ENCODE results near the gene PTPN4.
"Not testable (repeated sequence)": the region's sequence is repeated elsewhere in the genome, so short reads cannot be mapped to it uniquely, and the experiment has no call there.

The PTPN4 gene

DNA sequence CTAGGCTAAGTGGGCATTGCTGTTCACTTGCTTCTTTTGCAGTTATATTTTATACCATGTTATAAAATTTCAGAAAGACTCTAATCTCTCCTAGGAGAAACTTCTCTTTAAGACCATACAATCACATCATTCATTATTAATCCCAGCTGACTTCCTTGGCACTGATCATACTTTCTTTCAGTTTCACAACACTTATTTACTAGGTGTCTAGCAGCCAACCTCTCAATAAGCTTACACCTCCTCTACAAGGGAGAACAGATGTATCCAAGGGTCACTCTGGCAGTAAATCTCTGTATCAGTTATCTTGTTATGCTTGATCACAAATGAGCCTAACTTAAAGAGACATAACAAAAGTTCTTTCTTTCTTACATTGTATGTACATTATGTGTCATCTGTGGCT, 183.3 kb downstream of the PTPN4 start:
- no peak for DNase-seq (ENCODE audit: low spot score)

DNA sequence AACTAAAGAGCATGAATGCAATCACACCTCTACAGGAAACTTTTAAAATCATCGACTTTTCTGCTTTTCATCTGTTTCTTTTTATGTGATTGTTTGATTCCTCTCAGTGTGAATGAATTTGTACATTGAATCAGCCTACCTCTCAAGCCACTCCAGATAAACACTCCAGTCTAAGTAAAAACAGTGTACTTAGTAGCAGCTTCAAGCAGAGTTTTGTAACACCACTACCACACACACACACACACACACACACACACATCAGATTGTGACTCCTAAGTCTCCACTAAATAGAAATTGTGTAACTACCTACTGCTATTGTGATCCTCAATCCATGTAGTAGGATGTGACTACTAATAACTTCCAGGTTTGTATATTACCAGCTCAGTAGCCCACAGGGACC, 187.8 kb downstream of the PTPN4 start:
- DNase-seq (ENCODE audit: low spot score) = no peak

DNA sequence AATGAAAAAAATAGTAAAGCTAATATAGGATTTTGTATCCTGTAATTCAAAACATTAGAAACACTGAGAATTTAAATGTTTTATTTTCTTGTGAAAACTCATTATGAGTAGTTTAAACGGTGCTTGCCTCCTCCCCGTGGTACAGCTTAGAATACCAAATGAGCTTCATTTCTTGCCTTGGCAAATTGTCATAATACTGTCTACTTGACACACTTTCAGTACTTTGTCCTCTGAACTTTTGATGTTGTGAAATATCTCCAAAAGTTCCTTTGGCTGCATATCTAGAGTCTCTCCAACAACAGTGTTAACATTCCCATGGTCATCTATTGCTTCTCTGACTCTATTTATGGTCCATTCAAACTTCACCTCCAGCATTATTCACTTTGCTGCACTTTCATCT, 191.2 kb downstream of the PTPN4 start:
- DNase-seq (ENCODE audit: low spot score) = no peak

DNA sequence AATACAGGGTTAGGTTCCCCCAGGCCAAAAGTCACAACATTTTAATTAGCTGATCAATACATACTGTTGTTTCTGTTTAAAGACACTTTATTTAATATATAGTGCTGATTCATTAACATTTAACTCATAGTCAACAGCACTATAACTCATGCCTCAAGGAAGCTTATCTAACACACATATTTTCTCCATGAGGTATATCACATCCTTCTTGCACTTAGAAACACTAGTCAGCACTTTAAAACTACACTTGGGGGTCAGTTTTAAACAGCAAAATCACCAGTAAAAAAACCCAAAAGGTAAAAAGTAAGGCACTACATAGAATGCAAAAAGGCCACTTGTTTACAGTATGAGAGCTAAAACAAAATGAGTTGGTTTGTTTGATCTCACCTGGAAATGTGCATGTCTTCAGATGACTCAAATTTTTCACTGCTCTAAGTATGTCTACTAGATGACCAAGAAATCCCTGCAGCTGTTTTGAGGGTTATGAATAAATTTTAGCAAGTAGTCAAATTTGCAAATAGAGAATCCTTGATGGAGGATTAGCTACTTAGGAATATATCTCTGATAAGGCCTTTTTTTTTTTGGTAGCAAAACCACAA, 199.0 kb downstream of the PTPN4 start:
- DNase-seq (ENCODE audit: low spot score) = no peak

DNA sequence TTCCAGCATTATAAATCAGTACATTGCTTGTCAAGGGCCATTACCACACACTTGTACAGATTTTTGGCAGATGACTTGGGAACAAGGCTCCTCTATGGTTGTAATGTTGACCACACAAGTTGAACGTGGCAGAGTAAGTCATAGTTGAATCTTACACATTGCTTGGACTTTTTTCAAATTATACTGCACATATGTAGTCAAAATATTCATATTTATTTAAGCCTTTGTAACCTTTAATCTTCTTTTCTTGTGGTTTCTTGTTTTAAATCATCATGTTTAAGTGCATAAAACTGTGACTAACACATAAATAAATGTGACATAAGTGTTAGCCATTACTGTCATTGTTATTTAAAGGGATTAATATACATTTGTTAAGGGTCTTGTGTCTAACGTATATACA, 201.1 kb downstream of the PTPN4 start:
- no peak for DNase-seq (ENCODE audit: low spot score)

- DNase-seq (ENCODE audit: low spot score) = no peak
Measured at GRCh38 chr2:119981896-119982295, 222.2 kb downstream of the PTPN4 start.

DNA sequence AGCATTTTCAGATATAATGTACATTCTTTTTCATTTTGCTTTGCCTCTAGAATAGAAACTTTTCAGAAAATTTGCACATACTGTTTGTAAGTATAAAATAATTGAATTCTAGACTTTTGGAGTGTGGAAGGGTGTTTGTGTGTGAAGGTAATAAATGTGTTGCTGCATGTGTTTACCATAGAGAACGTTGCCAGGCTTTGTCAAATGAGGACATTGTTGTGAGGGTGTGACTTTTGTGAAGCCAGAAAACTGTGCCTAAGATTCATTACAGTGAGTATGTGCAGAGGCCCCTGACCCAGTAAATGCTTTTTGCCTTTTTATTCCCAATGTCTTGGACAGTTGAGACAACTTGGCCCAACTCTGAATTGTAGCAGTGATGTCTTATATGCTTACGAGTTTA, 222.8 kb downstream of the PTPN4 start:
- DNase-seq (ENCODE audit: low spot score) = no peak

DNA sequence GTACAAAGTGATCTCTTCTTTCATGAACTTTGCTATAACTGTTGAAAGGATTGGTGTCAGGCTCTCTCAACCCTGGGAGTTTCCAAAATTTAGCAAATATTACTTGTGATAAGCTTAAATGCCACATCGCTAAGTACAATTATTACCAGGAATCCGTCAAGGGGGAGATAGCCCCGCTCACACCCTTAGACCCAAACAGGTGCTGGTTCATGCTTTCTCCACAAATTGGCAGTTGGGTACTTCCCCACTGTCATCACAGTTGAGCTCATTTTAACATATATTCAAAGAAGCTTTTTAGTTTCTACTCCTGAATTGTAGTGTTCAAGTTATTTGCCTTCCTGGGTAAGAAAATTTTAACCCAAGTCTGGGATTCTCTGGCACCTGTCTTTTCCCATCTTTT, 223.4 kb downstream of the PTPN4 start:
- DNase-seq (ENCODE audit: low spot score) = no peak

- DNase-seq (ENCODE audit: low spot score) = no peak
Measured at GRCh38 chr2:119996148-119996547, 236.4 kb downstream of the PTPN4 start.

DNA sequence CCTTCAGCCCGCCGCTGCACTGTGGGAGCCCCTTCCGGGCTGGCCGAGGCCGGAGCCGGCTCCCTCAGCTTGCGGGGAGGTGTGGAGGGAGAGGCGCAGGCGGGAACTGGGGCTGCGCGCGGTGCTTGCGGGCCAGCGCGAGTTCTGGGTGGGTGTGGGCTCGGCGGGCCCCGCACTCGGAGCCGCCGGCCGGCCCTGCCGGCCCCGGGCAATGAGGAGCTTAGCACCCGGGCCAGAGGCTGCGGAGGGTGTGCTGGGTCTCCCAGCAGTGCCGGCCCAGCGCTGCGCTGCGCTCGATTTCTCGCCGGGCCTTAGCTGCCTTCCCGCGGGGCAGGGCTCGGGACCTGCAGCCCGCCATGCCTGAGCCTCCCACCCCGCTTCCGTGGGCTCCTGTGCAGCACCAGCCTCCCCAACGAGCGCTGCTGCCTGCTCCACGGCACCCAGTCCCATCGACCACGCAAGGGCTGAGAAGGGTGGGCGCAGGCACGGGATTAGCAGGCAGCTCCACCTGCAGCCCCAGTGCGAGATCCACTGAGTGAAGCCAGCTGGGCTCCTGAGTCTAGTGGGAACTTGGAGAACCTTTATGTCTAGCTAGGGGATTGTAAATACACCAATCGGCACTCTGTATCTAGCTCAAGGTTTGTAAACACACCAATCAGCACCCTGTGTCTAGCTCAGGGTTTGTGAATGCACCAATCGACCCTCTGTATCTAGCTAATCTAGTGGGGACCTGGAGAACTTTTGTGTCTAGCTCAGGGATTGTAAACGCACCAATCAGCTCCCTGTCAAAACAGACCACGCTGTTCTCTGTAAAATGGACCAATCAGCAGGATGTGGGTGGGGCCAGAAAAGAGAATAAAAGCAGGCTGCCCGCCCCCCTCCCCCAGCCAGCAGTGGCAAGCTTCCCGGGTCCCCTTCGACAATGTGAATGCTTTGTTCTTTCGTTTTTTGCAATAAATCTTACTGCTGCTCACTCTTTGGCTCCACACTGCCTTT, 237.5 kb downstream of the PTPN4 start:
- DNase-seq (ENCODE audit: low spot score) = not testable (repeated sequence)

DNA sequence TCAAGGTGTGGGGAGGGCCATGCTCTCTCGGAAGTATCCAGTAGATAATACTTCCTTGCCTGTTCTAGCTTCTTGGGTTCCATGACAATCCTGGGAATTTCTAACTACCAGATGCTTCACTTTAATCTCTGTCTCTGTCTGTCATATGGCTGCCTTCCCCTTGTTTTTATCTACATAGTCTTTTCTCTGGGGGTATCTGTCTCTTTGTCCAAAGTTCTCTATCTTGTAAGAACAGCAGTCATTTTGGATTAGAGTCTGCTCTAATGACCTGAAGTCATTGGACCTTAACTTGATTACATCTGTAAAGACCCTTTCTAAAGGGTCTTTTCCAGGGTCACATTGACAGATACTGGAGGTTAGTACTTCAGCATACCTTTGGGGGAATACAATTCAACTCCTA, 241.7 kb downstream of the PTPN4 start:
- no peak for DNase-seq (ENCODE audit: low spot score)

- no peak for DNase-seq (ENCODE audit: low spot score)
Measured at GRCh38 chr2:120004254-120004653, 244.5 kb downstream of the PTPN4 start.

DNA sequence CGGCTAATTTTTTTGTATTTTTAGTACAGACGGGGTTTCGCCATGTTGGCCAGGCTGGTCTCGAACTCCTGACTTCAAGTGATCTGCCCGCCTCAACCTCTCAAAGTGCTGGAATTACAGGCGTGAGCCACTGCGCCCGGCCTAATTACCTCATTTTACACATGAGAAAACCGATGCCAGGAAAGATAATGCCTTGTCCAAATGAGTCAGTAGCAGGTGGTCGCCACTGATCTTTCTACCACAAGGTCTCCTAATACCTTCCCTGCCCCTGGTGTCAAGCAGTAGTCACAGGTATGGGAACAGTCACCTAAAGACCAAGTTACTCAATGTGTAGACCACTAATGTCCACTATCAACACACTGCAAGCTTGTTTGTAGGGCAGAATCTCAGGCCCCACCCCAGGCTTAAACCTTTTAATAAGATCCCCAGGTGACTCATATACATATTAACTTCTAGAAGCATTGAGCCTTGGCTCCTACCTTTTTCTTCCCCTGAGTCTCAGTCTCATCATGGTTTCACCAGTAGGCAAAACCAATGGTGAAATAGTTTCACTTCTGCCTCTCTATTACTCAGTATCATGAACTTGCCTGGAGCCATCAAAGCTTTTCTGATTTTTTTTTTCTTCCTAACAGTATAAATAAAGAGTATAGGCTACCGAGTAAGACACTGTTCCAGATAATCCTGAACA, 246.3 kb downstream of the PTPN4 start:
- DNase-seq (ENCODE audit: low spot score) = no peak

DNA sequence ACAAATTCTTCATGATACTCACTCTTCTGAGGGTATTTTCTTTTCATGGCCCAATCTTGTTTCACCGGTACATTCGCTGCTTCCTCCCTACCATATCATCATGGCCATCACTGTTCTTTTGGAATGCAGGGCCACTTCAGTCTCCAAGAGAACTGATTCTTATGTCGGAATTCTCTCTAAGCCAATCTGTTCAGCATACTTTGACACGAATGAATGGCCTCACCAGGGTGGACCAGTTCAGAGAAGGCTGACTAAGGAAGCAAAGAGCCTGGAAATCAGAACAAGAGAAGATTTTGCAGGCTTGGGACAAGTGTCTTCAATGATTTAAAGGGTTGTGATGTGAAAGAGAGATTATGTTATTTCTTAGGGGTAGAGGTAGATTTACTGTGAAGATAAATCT, 248.1 kb downstream of the PTPN4 start:
- DNase-seq (ENCODE audit: low spot score) = no peak

DNA sequence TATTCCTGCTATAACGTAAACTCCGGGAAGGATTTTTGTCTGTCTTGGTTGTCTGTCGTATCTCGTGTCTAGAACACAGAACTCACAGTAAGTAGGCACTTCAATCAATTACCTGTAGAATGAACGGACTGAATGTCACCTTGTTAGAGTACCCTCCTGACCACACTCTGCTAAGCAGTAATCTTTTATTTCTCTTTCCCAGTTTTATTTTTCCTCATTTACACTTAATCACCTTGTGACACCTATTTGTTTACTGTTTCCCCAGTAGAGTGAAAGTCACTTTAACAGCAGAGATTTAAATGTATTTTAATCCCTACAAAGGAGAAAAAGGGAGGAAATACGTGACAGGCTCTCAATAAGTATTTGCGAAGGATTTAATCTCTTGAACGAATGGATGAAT, 252.6 kb downstream of the PTPN4 start:
- no peak for DNase-seq (ENCODE audit: low spot score)

- peak; percentile 92 for DNase-seq (ENCODE audit: low spot score)
Measured at GRCh38 chr2:120012771-120013596, 253.3 kb downstream of the PTPN4 start, which contains the start of gene EPB41L5. Gene EPB41L5 (plus strand): TSS chr2:120013077. CDS start chr2:120019085, 6,008 bp downstream.

DNA sequence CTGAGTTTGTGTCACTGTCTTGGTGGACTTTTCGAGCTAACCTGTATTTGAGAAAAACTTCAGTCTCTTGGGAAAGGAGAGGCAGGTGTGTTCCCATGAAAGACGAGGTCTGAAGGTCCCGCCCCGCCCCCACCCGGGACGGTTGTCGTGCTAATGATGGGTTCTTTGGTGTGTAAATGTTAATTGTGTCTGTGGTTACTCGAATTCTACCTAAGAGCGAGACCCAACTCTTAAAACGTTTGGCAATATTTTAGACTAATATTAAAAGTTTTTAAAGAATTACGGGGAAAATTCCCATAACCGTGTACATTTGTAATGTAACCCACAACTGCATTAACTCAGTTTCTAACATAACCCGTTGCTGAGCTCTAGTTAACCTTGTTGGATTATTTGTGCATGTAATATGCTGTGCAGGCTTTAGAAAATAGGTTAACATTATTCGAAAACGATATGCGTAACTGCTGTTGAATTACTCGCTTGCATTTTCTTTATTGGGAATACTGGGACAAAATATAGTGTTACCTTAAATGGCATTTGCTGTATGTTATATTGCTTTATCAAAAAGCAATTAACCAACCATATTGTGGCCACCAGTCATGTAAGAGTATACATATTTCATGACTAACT, 254.0 kb downstream of the PTPN4 start:
- peak; percentile 27 for DNase-seq (ENCODE audit: low spot score)

DNA sequence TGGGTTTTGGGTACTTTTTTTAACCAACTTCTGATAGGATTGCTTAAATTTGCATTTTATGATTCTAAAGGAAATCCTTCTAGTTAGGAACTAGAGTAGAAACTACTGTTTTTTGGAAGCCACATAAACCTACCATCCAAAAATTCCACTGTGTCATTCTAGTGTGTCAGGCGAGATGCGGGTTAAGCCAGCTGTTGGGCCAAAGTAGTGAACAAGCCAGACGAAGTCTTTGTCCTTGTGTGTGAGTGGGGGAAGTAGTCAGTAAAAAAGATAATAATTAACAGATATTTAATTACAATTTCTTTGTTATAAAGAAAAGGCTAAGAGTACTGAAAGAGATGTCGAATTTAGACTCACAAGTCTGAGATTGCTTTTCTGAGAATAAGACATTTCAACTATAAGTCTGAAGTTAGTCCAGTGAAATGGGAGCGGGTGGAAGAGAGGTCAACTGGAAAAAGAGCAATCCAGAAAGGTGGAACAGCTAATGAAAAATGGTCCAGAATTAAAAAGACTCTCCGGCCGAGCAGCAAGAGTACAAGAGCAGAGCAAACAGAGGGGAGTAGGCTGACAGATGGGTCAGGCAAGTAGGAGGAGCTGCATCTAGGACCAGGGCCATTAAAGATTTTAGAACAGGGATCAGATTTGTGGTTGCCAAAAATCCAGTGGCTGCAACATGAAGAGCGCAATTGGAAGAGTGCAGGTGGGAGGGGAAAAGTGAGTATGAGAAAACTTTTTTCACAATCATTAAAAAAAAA, 254.7 kb downstream of the PTPN4 start:
- DNase-seq (ENCODE audit: low spot score) = peak; percentile 82

- DNase-seq (ENCODE audit: low spot score) = no peak
Measured at GRCh38 chr2:120016800-120017199, 257.1 kb downstream of the PTPN4 start.

GRCh38 chr2:120017201-120017600, 257.5 kb downstream of the PTPN4 start:
- DNase-seq (ENCODE audit: low spot score) = no peak

DNA sequence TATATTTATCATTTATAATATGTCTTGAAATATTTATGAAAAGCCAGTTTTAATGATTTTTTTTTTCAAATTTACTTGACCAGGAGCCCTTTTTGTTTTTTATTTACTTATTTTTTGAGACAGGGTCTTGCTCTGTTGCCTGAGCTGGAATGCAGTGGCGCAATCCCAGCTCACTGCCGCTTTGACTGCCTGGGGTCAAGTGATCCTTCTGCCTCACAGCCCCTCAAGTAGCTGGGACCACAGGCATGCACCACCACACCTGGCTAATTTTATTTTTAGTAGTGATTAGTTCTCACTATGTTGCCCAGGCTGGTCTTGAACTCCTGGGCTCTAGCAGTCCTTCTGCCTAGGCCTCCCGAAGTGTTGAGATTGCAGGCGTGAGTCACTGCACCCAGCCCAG, 258.8 kb downstream of the PTPN4 start:
- DNase-seq (ENCODE audit: low spot score) = no peak
